Endothelial cell (in vitro differentiated cells): Measurements from ENCODE around the gene SLC36A1. TPM values are rescaled to one million over a fixed set of nuclear protein-coding genes. Genes with fewer than 3 reads are reported as not detected.

ENCODE experiments used
- DNase-seq: peaks from one replicate; pipeline ENCODE4 v3.0.0; 2021; ENCODE audit warnings: low spot score
- H3K27ac Mint-ChIP-seq: one replicate; pipeline ENCODE4 v1.8.0; 2021; ENCODE audit warnings: mixed read lengths, inconsistent platforms; ENCODE audit not compliant: unreplicated experiment
- H3K27me3 Mint-ChIP-seq: one replicate; pipeline ENCODE4 v1.8.0; 2021; ENCODE audit warnings: mild to moderate bottlenecking, moderate library complexity, mixed read lengths, inconsistent platforms; ENCODE audit not compliant: unreplicated experiment
- H3K36me3 Mint-ChIP-seq: one replicate; pipeline ENCODE4 v1.8.0; 2021; ENCODE audit warnings: mild to moderate bottlenecking, low read depth, mixed read lengths, inconsistent platforms; ENCODE audit not compliant: unreplicated experiment
- H3K4me1 Mint-ChIP-seq: one replicate; pipeline ENCODE4 v1.8.0; 2021; ENCODE audit warnings: mild to moderate bottlenecking, mixed read lengths, inconsistent platforms; ENCODE audit not compliant: unreplicated experiment
- H3K4me3 Mint-ChIP-seq: one replicate; pipeline ENCODE4 v1.8.0; 2021; ENCODE audit warnings: mild to moderate bottlenecking, mixed read lengths, inconsistent platforms; ENCODE audit not compliant: unreplicated experiment
- H3K9me3 Mint-ChIP-seq: one replicate; pipeline ENCODE4 v1.8.0; 2021; ENCODE audit warnings: mixed read lengths, inconsistent platforms; ENCODE audit not compliant: unreplicated experiment
- CTCF ChIP-seq: fragments of 200-600 bp; sonication (generic); IDR thresholded peaks from one replicate; pipeline ENCODE4 v1.5.0; 2021; ENCODE audit warnings: antibody characterized with exemption; ENCODE audit not compliant: unreplicated experiment
- total RNA-seq: library from RNA; stranded (reverse); fragmentation: NEBNext Ultra II Directional; extraction: Animal tissue kit (Norgen Biotek cat#: 25700); gene quantifications from one replicate; pipeline ENCODE4 v1.2.1, GENCODE V29; 2021; ENCODE audit not compliant: unreplicated experiment

The SLC36A1 gene
- total RNA-seq, 1 donor from 2014 or later: 4.8 TPM

GRCh38 chr5:151474799-151475198 lies 27.4 kb downstream of the SLC36A1 start:
- DNase-seq: no peak
- no peak for TF ChIP-seq CTCF
- no peaks in the 10 kb centered on the region for H3K4me1 Mint-ChIP-seq
- no peaks in the 10 kb centered on the region for H3K36me3 Mint-ChIP-seq
- H3K9me3 Mint-ChIP-seq: no peaks in the 10 kb centered on the region
- H3K27ac Mint-ChIP-seq: no peak overlapping the region
- H3K4me3 Mint-ChIP-seq: no peak overlapping the region
- no peaks in the 10 kb centered on the region for H3K27me3 Mint-ChIP-seq

GRCh38 chr5:151475388-151475787 lies 28.0 kb downstream of the SLC36A1 start:
- no peaks in the 10 kb centered on the region for H3K27me3 Mint-ChIP-seq
- no peak for DNase-seq
- no peaks in the 10 kb centered on the region for H3K9me3 Mint-ChIP-seq
- H3K27ac Mint-ChIP-seq: no peak overlapping the region
- no peak for TF ChIP-seq CTCF
- H3K36me3 Mint-ChIP-seq: no peaks in the 10 kb centered on the region
- H3K4me1 Mint-ChIP-seq: no peaks in the 10 kb centered on the region
- H3K4me3 Mint-ChIP-seq: no peak overlapping the region

- no peak overlapping the region for H3K27ac Mint-ChIP-seq
- no peak for DNase-seq
Measured at GRCh38 chr5:151476016-151476415, 28.6 kb downstream of the SLC36A1 start.

GRCh38 chr5:151477101-151477500 lies 29.7 kb downstream of the SLC36A1 start:
- Mint-ChIP-seq H3K27ac (no peak overlapping the region), H3K4me1 (peaks cover 4% of the 10 kb centered on the region), H3K36me3 (no peaks in the 10 kb centered on the region), H3K4me3 (no peak overlapping the region), H3K27me3 (no peaks in the 10 kb centered on the region), H3K9me3 (no peaks in the 10 kb centered on the region)
- DNase-seq: no peak
- TF ChIP-seq CTCF: no peak

More at GRCh38 chr5:151476016-151476415, 28.6 kb downstream of the SLC36A1 start:
- peaks cover 3% of the 10 kb centered on the region for H3K4me1 Mint-ChIP-seq
- no peak for TF ChIP-seq CTCF
- no peaks in the 10 kb centered on the region for H3K27me3 Mint-ChIP-seq
- no peak overlapping the region for H3K4me3 Mint-ChIP-seq
- no peaks in the 10 kb centered on the region for H3K36me3 Mint-ChIP-seq
- no peaks in the 10 kb centered on the region for H3K9me3 Mint-ChIP-seq

- no peak for DNase-seq
- no peak for TF ChIP-seq CTCF
- H3K4me3 Mint-ChIP-seq: no peak overlapping the region
- no peaks in the 10 kb centered on the region for H3K27me3 Mint-ChIP-seq
- H3K36me3 Mint-ChIP-seq: no peaks in the 10 kb centered on the region
- H3K4me1 Mint-ChIP-seq: peaks cover 11% of the 10 kb centered on the region
- H3K27ac Mint-ChIP-seq: no peak overlapping the region
- no peaks in the 10 kb centered on the region for H3K9me3 Mint-ChIP-seq
Measured at GRCh38 chr5:151480384-151481293, 33.2 kb downstream of the SLC36A1 start.
